Measurements from ENCODE around the gene HCN2.

DNA sequence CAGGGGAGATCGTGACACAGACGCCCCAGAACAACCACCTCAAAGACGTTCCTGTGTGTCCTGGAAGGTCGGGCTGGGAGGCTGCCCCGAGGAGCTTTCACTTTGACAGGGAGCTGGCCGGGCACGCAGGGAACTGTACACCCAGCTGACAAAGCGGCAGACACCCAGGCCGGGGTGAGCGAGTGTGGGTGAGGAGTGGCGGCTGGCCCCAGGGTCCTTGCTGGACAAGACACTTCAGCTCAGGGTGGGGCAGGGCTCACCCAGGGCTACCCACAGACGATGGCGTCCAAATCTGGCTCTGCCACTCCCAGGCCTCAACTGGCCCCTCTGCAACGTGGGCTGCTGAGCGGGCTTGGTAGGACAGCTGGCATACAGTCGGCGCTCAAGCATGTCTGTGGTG lies 52.0 kb downstream of the HCN2 start:
- TF ChIP-seq, protein P1, sequence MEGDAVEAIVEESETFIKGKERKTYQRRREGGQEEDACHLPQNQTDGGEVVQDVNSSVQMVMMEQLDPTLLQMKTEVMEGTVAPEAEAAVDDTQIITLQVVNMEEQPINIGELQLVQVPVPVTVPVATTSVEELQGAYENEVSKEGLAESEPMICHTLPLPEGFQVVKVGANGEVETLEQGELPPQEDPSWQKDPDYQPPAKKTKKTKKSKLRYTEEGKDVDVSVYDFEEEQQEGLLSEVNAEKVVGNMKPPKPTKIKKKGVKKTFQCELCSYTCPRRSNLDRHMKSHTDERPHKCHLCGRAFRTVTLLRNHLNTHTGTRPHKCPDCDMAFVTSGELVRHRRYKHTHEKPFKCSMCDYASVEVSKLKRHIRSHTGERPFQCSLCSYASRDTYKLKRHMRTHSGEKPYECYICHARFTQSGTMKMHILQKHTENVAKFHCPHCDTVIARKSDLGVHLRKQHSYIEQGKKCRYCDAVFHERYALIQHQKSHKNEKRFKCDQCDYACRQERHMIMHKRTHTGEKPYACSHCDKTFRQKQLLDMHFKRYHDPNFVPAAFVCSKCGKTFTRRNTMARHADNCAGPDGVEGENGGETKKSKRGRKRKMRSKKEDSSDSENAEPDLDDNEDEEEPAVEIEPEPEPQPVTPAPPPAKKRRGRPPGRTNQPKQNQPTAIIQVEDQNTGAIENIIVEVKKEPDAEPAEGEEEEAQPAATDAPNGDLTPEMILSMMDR (IDR thresholded peaks at IDR 0.05) = no peak
- no peak for TF ChIP-seq POLR2A (IDR thresholded peaks at IDR 0.05)
- no peak for TF ChIP-seq POLR2AphosphoS5 (IDR thresholded peaks at IDR 0.05)

Data from breast epithelium (tissue), 3 donors.